Ramos (cell line): Measurements from ENCODE around the gene MAP3K8.

Experiments
- in situ Hi-C: fragments of 300-500 bp; cut with MboI; formaldehyde crosslinking; loops from one replicate; pipeline ENCODE4 v1.14.3; 2022; ENCODE audit warnings: low sequenced_read_pairs; ENCODE audit not compliant: unreplicated experiment

The MAP3K8 gene

DNA sequence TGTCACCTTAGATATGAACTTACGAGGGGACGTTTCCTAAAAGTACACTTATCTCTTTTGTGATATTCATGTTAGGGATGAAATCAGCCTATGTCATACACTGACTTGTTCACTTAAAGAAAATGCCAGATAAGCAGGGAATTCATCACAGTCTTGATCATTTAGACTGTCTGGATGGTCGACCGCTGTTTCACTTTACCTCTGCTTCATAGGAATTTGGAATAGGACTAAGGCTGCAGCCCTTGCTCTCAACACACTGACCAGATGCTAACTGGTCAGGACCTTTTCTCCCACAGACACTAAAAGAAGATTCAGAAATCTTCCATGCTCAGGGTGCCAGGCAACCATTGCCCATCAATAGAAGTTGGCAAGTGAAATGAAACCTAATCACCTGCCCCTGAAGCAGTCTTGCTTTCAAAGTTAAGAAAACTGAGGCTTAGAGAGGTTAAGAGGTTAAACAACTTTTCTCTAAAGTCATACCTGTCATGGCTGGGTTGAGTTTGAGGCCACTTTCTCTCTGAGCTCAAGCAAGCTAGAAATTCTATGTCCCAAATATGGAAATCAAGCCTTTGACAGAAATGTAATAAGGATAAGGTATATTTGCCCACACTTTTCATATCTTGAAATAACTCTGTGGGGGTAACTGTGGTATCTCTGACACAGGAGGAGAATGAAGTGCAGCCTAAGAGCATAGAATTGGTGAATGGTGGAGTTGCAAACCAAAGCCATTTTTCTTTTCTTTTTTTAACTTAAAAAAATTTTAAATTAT, 77.1 kb downstream of the MAP3K8 start:
- in situ Hi-C loops = no loop called here
